Measurements from ENCODE around the gene EIF2S2.
"Not testable (repeated sequence)": the region's sequence is repeated elsewhere in the genome, so short reads cannot be mapped to it uniquely, and the experiment has no call there.

Gene EIF2S2, protein sequence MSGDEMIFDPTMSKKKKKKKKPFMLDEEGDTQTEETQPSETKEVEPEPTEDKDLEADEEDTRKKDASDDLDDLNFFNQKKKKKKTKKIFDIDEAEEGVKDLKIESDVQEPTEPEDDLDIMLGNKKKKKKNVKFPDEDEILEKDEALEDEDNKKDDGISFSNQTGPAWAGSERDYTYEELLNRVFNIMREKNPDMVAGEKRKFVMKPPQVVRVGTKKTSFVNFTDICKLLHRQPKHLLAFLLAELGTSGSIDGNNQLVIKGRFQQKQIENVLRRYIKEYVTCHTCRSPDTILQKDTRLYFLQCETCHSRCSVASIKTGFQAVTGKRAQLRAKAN

DNA sequence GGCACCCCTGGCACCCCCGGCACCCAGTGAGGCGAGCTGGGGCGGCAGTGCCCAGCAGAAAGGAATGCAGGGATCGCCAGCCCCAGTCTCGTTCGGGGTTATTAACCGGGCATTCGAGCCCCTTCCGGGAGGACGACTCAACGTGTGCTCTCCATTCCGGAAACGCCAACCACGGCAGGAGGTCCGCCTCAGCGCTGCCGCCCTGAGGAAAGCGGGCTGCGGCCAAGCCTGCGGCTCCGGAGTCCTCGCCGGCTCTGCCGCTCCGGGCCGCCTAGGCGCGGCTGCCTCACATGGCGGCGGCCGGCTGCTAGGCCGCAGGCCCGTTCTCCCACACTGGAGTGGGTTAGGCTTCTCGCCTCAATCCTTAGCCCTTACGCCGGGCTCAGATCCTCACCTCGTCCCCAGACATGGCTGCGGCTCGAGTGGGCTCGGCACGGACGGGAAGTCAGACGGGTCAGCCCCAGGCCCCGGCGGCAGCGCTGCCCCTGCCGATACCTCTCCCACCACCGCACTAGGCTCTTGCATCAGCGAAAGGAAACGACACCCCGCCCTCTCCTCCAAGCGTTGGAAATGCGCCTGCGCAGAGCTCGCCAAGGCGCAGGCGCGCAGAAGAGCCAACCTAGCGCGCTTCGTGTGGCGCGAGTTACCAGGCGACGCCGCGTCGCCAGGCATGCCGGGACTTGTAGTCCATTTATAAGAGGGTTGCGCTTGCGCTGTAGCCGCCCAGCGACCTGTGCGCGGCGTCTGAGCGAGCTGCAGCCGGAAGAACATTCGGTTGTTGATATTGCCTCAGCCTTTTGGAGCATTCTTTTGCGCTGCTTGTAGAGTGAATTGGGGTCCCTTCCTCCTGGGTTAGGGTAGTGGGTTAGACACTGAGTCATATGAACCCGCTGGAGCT lies at the start of gene EIF2S2:
Gene EIF2S2 (minus strand): TSS at position 542 of the 898 bp plus-strand sequence. CDS start 133 bp downstream, at position 409.
- peaks cover 51% of the 10 kb centered on the region for H3K79me2 ChIP-seq (ENCODE audit: insufficient read depth, low read depth)
- H3K36me3 ChIP-seq (ENCODE audit: insufficient read depth): 0 out of 2 replicates have a peak, but pooled peaks cover 4% of the 10 kb centered on the region
- H3K4me1 ChIP-seq (ENCODE audit: low read depth, poor library complexity, severe bottlenecking): peaks cover 39% of the 10 kb centered on the region
- peak within 1 kb of the TSS; percentile 86 for H3K27ac ChIP-seq
- H4K20me1 ChIP-seq (ENCODE audit: insufficient read depth): peaks cover 32% of the 10 kb centered on the region
- H3K4me2 ChIP-seq: peak within 1 kb of the TSS; percentile 93
- no peak for TF ChIP-seq CTCF (conservative IDR thresholded peaks at IDR 0.05; ENCODE audit: low read depth, low read length)
- no peaks in the 10 kb centered on the region for H3K27me3 ChIP-seq (ENCODE audit: insufficient read depth, low read depth)
- peak within 1 kb of the TSS; percentile 92 for H3K9ac ChIP-seq
- H2AFZ ChIP-seq (ENCODE audit: low read depth): peak within 1 kb of the TSS; percentile 91
- H3K4me3 ChIP-seq (IDR thresholded peaks at IDR 0.05; ENCODE audit: insufficient read depth, low read depth, low read length): peak within 1 kb of the TSS; percentile 35

- not testable (repeated sequence) for H2AFZ ChIP-seq (ENCODE audit: low read depth); H3K4me2 ChIP-seq; H3K9ac ChIP-seq; H4K20me1 ChIP-seq (ENCODE audit: insufficient read depth); H3K4me1 ChIP-seq (ENCODE audit: low read depth, poor library complexity, severe bottlenecking); H3K27ac ChIP-seq; H3K27me3 ChIP-seq (ENCODE audit: insufficient read depth, low read depth); H3K36me3 ChIP-seq (ENCODE audit: insufficient read depth); H3K79me2 ChIP-seq (ENCODE audit: insufficient read depth, low read depth); H3K4me3 ChIP-seq (IDR thresholded peaks at IDR 0.05; ENCODE audit: insufficient read depth, low read depth, low read length)
These were observed 45.7 kb upstream of the EIF2S2 start for GRCh38 chr20:34157697-34158096.

- no peak for TF ChIP-seq CTCF (conservative IDR thresholded peaks at IDR 0.05; ENCODE audit: low read depth, low read length)
These were observed 43.8 kb upstream of the EIF2S2 start for GRCh38 chr20:34155836-34156235.

DNA sequence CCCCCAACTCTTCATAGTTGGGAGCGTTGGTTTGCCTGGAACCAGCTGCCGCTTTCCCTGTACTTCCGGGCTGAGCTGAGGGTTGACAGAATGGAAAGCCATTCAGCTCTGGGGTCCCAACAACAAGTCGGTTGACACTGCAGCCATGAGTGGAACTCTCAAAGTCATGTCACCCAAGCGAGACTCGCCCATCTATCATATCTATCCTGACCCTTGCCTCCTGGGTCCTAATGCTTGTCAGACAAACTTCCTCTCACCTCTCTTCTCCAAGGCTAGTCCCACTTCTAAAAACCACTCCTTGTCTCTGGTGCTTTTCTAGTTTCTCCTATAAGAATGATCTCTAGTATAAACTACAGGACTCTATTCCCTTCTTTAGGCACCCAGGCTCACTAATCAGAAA lies 41.1 kb upstream of the EIF2S2 start:
- not testable (repeated sequence) for H3K27me3 ChIP-seq (ENCODE audit: insufficient read depth, low read depth); H3K36me3 ChIP-seq (ENCODE audit: insufficient read depth); H3K9ac ChIP-seq; H3K27ac ChIP-seq; H2AFZ ChIP-seq (ENCODE audit: low read depth); H4K20me1 ChIP-seq (ENCODE audit: insufficient read depth); H3K4me3 ChIP-seq (IDR thresholded peaks at IDR 0.05; ENCODE audit: insufficient read depth, low read depth, low read length); H3K4me2 ChIP-seq; H3K4me1 ChIP-seq (ENCODE audit: low read depth, poor library complexity, severe bottlenecking); H3K79me2 ChIP-seq (ENCODE audit: insufficient read depth, low read depth)

More at GRCh38 chr20:34155836-34156235, 43.8 kb upstream of the EIF2S2 start:
- no peak overlapping the region for H3K4me3 ChIP-seq (IDR thresholded peaks at IDR 0.05; ENCODE audit: insufficient read depth, low read depth, low read length)
- no peaks in the 10 kb centered on the region for H3K4me1 ChIP-seq (ENCODE audit: low read depth, poor library complexity, severe bottlenecking)
- no peaks in the 10 kb centered on the region for H4K20me1 ChIP-seq (ENCODE audit: insufficient read depth)
- H3K27me3 ChIP-seq (ENCODE audit: insufficient read depth, low read depth): no peaks in the 10 kb centered on the region
- H3K79me2 ChIP-seq (ENCODE audit: insufficient read depth, low read depth): no peaks in the 10 kb centered on the region
- no peak overlapping the region for H3K9ac ChIP-seq
- no peak overlapping the region for H2AFZ ChIP-seq (ENCODE audit: low read depth)
- no peak overlapping the region for H3K27ac ChIP-seq
- no peaks in the 10 kb centered on the region for H3K36me3 ChIP-seq (ENCODE audit: insufficient read depth)
- no peak overlapping the region for H3K4me2 ChIP-seq

- H2AFZ ChIP-seq (ENCODE audit: low read depth); H3K27me3 ChIP-seq (ENCODE audit: insufficient read depth, low read depth); H3K9ac ChIP-seq; H3K27ac ChIP-seq; H3K4me3 ChIP-seq (IDR thresholded peaks at IDR 0.05; ENCODE audit: insufficient read depth, low read depth, low read length); H3K79me2 ChIP-seq (ENCODE audit: insufficient read depth, low read depth); H3K36me3 ChIP-seq (ENCODE audit: insufficient read depth); H3K4me2 ChIP-seq; H3K4me1 ChIP-seq (ENCODE audit: low read depth, poor library complexity, severe bottlenecking); H4K20me1 ChIP-seq (ENCODE audit: insufficient read depth): not testable (repeated sequence)
These were observed 40.0 kb upstream of the EIF2S2 start for GRCh38 chr20:34152073-34152472.

All from KMS-11 (cell line).